Motor neuron (in vitro differentiated cells): ENCODE data around the gene ZNF101. TPM values are rescaled to one million over a fixed set of nuclear protein-coding genes. Genes with fewer than 3 reads are reported as not detected.

Experiments used
- ATAC-seq, 8 experiments: fragments of 200-7000 bp; cut with Tn5 transposase; replicated peaks in 6 of 8; 2 replicates each; pipeline ENCODE4 v1.8.0; 2021; ENCODE audit warnings: mild to moderate bottlenecking in 8 of 8, moderate library complexity in 8 of 8
- H3K27ac ChIP-seq, 2 donors: fragments of 250-450 bp; sonication (Bioruptor Pico); 2 replicates each; pipeline ENCODE4 v1.9.0; 2021; ENCODE audit warnings: antibody characterized with exemption in 2 of 2, mild to moderate bottlenecking in 2 of 2, moderate library complexity in 1 of 2
- H3K4me1 ChIP-seq, 2 donors: fragments of 250-450 bp; sonication (Bioruptor Pico); replicated peaks in 1 of 2; 2 replicates each; pipeline ENCODE4 v1.6.1; 2021; ENCODE audit warnings: antibody characterized with exemption in 2 of 2, mild to moderate bottlenecking in 2 of 2, moderate library complexity in 1 of 2
- H3K4me3 ChIP-seq, 5 donors: fragments of 250-450 bp; sonication (Bioruptor Pico); 2 replicates each; pipeline ENCODE4 v1.9.0; 2021; ENCODE audit warnings: antibody characterized with exemption in 5 of 5, mild to moderate bottlenecking in 5 of 5, moderate library complexity in 4 of 5
- WGBS, 10 experiments: fragments of 450-650 bp; shearing (Covaris generic); methylation state at CpG; one replicate each; pipeline ENCODE4 v1.0.0; 2022; 5-methylcytosine and 5-hydroxymethylcytosine counted together
- in situ Hi-C, 9 experiments: fragments of 400-800 bp; cut with MboI; loops; one replicate each; pipeline ENCODE4 v1.15.0; 2021; ENCODE audit warnings: low sequenced_read_pairs in 9 of 9, low pct_unique_long_range_greater_than_20kb in 2 of 9; ENCODE audit not compliant: unreplicated experiment in 9 of 9
- total RNA-seq, 8 experiments: library from RNA; unstranded; fragments of 300-600 nt; gene quantifications; 2 replicates each; pipeline versions ENCODE4 v1.2.3 to v1.2.4, GENCODE V29; 2022

ZNF101 gene
- total RNA-seq = 10 to 100 TPM in 2 of 8 experiments, 1 to 10 TPM in 6; 5.5 to 10.8 (median 8.1) TPM

GRCh38 chr19:19668230-19669012 is at the start of gene ZNF101:
Gene ZNF101 (plus strand): TSS chr19:19668839. CDS start chr19:19668964, 125 bp downstream.
- H3K4me3 ChIP-seq = peak within 1 kb of the TSS; percentile 83 to 86 (median 86)
- in situ Hi-C loops = no loop called here
- H3K4me1 ChIP-seq = peaks cover 0 to 2% of the 10 kb centered on the region in 2 donors
- WGBS, 10 experiments = 0 to 100% (median 18%) methylated on average over 1 to 7 of the region's 36 CpGs; no CpG with 5 or more reads in 2 of the 10 experiments
- peak within 1 kb of the TSS in 1 of 2 donors; percentile 61 for H3K27ac ChIP-seq
- peak; percentile 66 to 82 (median 69) for ATAC-seq

GRCh38 chr19:19619181-19619848 is 49.3 kb upstream of the ZNF101 start:
- in situ Hi-C loops = no loop called here
- Histone ChIP-seq H3K27ac (peak overlapping the region in 1 of 2 donors; percentile 38), H3K4me1 (peaks cover 8 to 21% of the 10 kb centered on the region in 2 donors), H3K4me3 (peak overlapping the region; percentile 26 to 60 (median 48))
- WGBS, 10 experiments = 32 to 100% (median 69%) methylated on average over 1 to 13 of the region's 21 CpGs; no CpG with 5 or more reads in 1 of the 10 experiments
- no peak for ATAC-seq

GRCh38 chr19:19619849-19620210 is 48.8 kb upstream of the ZNF101 start:
- in situ Hi-C loops = no loop called here
- whole genome bisulfite sequencing, 10 experiments = 15 to 51% (median 23%) methylated on average over 1 to 6 of the region's 7 CpGs; no CpG with 5 or more reads in 5 of the 10 experiments
- Histone ChIP-seq H3K4me3 (no peak overlapping the region), H3K4me1 (peaks cover 8 to 21% of the 10 kb centered on the region in 2 donors), H3K27ac (peak overlapping the region in 1 of 2 donors; percentile 24)
- peak in 1 of 8 experiments; percentile 32 for ATAC-seq

- in situ Hi-C loops = no loop called here
- no peak for ATAC-seq
- H3K4me3 ChIP-seq = no peak overlapping the region
- 44 to 100% (median 73%) methylated on average over 1 to 4 of the region's 5 CpGs; no CpG with 5 or more reads in 2 of the 10 experiments for WGBS, 10 experiments
- H3K27ac ChIP-seq = no peak overlapping the region
- H3K4me1 ChIP-seq = peaks cover 12 to 18% of the 10 kb centered on the region in 2 donors
Observed at GRCh38 chr19:19623383-19623782, 45.3 kb upstream of the ZNF101 start.

GRCh38 chr19:19624032-19624570 is 44.5 kb upstream of the ZNF101 start:
- no peak for ATAC-seq
- Histone ChIP-seq H3K27ac (no peak overlapping the region), H3K4me3 (no peak overlapping the region), H3K4me1 (peaks cover 13 to 16% of the 10 kb centered on the region in 2 donors)
- 72 to 100% (median 91%) methylated on average over 2 to 6 of the region's 19 CpGs; no CpG with 5 or more reads in 5 of the 10 experiments for WGBS, 10 experiments
- in situ Hi-C loops = no loop called here

- peak overlapping the region in 2 of 5 donors; percentile 44 to 61 for H3K4me3 ChIP-seq
- 50 to 100% (median 90%) methylated on average over 1 to 23 of the region's 48 CpGs; no CpG with 5 or more reads in 1 of the 10 experiments for WGBS, 10 experiments
- no peak for ATAC-seq
- no peak overlapping the region for H3K27ac ChIP-seq
- in situ Hi-C loops = loop anchor here in 3 of 9 experiments (25.0 kb wide), 1 partner anchor 89 kb away; the partner anchor contains the start of genes CILP2 (in 3 of the 3) and YJEFN3 (in 3 of the 3)
- H3K4me1 ChIP-seq = peaks cover 3 to 6% of the 10 kb centered on the region in 2 donors
Observed at GRCh38 chr19:19626516-19627472, 41.8 kb upstream of the ZNF101 start.

- Histone ChIP-seq H3K27ac (peak within 1 kb of the TSS; percentile 80 to 81), H3K4me1 (peaks cover 3 to 6% of the 10 kb centered on the region in 2 donors), H3K4me3 (peak within 1 kb of the TSS; percentile 44 to 61 (median 59))
- in situ Hi-C loops = loop anchor here in 3 of 9 experiments (25.0 kb wide), 1 partner anchor 91 kb away; the partner anchor contains the start of genes CILP2 (in 3 of the 3) and YJEFN3 (in 3 of the 3)
- WGBS, 10 experiments = 8 to 30% (median 13%) methylated on average over 2 to 7 of the region's 87 CpGs; no CpG with 5 or more reads in 6 of the 10 experiments
- ATAC-seq = peak; percentile 45 to 79 (median 68)
Observed at GRCh38 chr19:19627621-19628500, 40.8 kb upstream of the ZNF101 start, which contains the start of gene LPAR2. Gene LPAR2 (minus strand): TSS chr19:19628220. CDS start chr19:19627275, 945 bp downstream.

- peak in 7 of 8 experiments; percentile 20 to 87 (median 74) for ATAC-seq
- 13 to 80% (median 55%) methylated on average over 2 to 3 of the region's 51 CpGs; no CpG with 5 or more reads in 7 of the 10 experiments for WGBS, 10 experiments
- Histone ChIP-seq H3K4me3 (peak overlapping the region; percentile 44 to 61 (median 59)), H3K27ac (peak overlapping the region; percentile 80 to 81), H3K4me1 (peaks cover 3 to 6% of the 10 kb centered on the region in 2 donors)
- in situ Hi-C loops = loop anchor here in 3 of 9 experiments (25.0 kb wide), 1 partner anchor 91 kb away; the partner anchor contains the start of genes CILP2 (in 3 of the 3) and YJEFN3 (in 3 of the 3)
Observed at GRCh38 chr19:19628501-19629134, 40.0 kb upstream of the ZNF101 start.

- Histone ChIP-seq H3K27ac (no peak overlapping the region), H3K4me1 (peaks cover 3 to 6% of the 10 kb centered on the region in 2 donors), H3K4me3 (no peak overlapping the region)
- in situ Hi-C loops = loop anchor here in 3 of 9 experiments (25.0 kb wide), 1 partner anchor 93 kb away; the partner anchor contains the start of genes CILP2 (in 3 of the 3) and YJEFN3 (in 3 of the 3)
- no peak for ATAC-seq
- 80 to 100% (median 89%) methylated on average over 1 to 6 of the region's 11 CpGs; no CpG with 5 or more reads in 6 of the 10 experiments for WGBS, 10 experiments
Observed at GRCh38 chr19:19630062-19630414, 38.6 kb upstream of the ZNF101 start.

GRCh38 chr19:19630426-19630825 is 38.2 kb upstream of the ZNF101 start:
- in situ Hi-C loops = loop anchor here in 3 of 9 experiments (25.0 kb wide), 1 partner anchor 93 kb away; the partner anchor contains the start of genes CILP2 (in 3 of the 3) and YJEFN3 (in 3 of the 3)
- peaks cover 3 to 6% of the 10 kb centered on the region in 2 donors for H3K4me1 ChIP-seq
- no peak for ATAC-seq
- WGBS, 10 experiments = 20 to 100% (median 70%) methylated on average over 1 of the region's 2 CpGs; no CpG with 5 or more reads in 6 of the 10 experiments
- H3K4me3 ChIP-seq = no peak overlapping the region
- no peak overlapping the region for H3K27ac ChIP-seq
